AG10803 (cell line): Measurements from ENCODE around the gene PDE1C.

Source experiments
- DNase-seq: peaks from one replicate; pipeline ENCODE4 v3.0.0; 2010; ENCODE audit warnings: low read depth
- H3K4me3 ChIP-seq: 2 replicates; pipeline ENCODE4 v1.5.1; 2011; ENCODE audit warnings: mild to moderate bottlenecking, low read length, control low read depth
- TF ChIP-seq, protein P1 (sequence below): conservative IDR thresholded peaks from 2 replicates; pipeline ENCODE4 v1.5.1; 2011; ENCODE audit warnings: mild to moderate bottlenecking, low read length, control low read depth, inconsistent platforms

PDE1C gene

DNA sequence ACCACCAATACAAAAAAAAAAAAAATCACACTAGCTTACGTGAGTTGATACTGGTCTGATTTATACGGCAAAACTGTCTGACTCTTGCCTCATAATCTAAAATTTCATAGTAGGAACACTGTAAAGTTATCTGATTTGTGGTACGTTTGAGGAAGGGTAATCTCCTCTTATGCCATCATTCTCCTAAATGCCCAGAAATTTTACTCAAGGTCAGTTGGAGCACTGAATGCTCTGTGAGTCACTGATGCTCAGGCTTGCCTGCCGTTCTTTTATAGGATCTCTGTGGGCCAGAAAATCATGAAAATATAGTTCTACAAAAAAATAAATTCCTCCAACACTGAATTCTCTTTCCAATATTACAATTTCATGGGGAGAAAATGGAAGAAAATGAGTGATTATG lies 135.7 kb downstream of the PDE1C start:
- DNase-seq = no peak
- H3K4me3 ChIP-seq = no peak overlapping the region
- TF ChIP-seq, protein P1, sequence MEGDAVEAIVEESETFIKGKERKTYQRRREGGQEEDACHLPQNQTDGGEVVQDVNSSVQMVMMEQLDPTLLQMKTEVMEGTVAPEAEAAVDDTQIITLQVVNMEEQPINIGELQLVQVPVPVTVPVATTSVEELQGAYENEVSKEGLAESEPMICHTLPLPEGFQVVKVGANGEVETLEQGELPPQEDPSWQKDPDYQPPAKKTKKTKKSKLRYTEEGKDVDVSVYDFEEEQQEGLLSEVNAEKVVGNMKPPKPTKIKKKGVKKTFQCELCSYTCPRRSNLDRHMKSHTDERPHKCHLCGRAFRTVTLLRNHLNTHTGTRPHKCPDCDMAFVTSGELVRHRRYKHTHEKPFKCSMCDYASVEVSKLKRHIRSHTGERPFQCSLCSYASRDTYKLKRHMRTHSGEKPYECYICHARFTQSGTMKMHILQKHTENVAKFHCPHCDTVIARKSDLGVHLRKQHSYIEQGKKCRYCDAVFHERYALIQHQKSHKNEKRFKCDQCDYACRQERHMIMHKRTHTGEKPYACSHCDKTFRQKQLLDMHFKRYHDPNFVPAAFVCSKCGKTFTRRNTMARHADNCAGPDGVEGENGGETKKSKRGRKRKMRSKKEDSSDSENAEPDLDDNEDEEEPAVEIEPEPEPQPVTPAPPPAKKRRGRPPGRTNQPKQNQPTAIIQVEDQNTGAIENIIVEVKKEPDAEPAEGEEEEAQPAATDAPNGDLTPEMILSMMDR = no peak

DNA sequence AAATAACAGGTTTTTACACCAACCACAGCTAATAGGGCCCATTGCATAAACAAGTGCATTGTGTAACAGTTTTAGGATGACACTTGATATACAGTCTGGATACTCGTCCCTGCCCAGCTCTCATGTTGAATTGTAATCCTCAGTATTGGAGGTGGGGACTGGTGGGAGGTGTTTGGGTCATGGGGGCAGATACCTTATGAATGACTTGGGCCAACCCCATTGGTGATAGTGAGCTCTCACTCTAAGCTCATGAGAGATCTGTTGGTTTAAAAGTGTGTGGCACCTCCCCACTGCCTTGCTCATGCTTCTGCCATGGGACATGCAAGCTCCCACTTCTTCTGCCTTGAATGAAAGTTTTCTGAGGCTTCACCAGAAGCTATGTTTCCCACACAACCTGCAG lies 136.7 kb downstream of the PDE1C start:
- TF ChIP-seq, protein P1 = no peak
- DNase-seq = peak; percentile 25
- H3K4me3 ChIP-seq = no peak overlapping the region

DNA sequence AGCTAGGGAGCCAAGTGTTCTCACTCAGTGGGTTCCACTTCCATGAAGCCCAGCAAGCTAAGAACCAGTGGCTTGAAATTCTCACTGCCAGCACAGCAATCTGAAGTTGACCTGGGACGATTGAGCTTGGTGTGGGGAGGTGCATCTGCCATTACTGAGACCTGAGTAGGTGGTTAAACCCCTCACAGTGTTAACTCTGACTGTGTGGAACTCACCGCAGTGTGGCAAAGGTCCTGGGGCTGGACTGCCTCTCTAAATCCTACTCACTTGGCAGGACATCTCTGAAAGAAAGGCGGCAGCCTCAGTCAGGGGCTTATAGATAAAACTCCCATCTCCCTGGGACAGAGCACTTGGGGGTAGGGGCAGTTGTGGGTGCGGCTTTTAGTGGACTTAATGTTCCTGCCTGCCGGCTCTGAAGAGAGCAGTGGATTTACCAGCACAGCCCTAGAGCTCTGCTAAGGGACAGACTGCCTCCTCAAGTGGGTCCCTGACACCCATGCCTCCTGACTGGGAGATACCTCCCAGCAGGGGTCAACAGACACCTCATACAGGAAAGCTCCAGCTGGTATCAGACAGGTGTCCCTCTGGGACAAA lies 143.1 kb downstream of the PDE1C start:
- TF ChIP-seq, protein P1 = no peak
- DNase-seq = no peak

DNA sequence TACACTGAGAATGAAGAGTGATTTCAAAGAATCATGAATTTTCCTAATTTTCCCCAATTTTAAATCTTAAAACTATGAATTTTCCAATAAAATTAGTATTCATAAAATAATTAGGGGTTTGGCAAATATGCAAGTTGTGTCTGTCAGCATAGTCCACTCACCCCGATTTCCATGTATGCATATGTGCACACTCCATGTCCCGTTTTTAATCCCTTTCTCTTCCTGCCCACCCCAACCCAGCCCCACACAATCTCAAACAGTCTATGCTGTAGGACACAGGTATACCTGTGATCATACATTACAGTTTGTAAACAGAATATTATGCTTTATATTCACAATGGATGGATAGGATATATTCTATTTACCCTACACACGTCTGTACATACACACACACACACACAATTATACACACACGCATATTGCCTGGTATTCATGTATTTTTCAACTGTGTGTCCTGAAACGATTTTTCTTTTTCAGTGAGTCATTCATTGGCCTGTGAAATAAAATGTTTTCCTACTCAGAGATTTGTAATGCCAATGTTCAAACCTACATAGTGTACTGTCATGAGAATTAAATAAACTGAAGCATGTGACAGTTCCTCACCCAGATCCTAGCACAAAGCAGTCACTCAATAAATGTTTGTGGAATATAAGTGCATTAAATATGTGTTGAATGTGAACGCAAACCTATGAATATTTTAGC lies 144.3 kb downstream of the PDE1C start:
- DNase-seq = no peak
- TF ChIP-seq, protein P1 = no peak
- H3K4me3 ChIP-seq = no peak overlapping the region

More for the DNA sequence above, 143.1 kb downstream of the PDE1C start:
- no peak overlapping the region for H3K4me3 ChIP-seq

DNA sequence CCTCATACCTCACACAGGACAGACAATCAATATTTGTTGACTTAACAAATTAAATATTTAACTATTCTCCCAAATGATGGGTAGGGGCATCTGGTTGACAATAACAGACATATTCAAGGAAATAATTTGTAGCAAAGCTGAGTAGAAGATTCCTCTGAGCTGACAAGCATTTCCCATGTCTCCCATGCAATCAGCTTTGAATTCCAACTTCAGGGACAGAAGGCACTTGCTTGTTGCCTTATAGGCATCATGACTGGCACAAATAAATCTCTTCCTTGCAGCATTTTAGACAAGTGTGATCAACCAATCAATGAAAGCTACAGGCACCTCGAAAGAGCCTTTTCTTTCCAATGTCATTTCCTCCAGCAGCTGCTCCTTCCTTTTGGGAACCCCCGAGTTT lies 146.0 kb downstream of the PDE1C start:
- TF ChIP-seq, protein P1 = no peak
- H3K4me3 ChIP-seq = no peak overlapping the region

DNA sequence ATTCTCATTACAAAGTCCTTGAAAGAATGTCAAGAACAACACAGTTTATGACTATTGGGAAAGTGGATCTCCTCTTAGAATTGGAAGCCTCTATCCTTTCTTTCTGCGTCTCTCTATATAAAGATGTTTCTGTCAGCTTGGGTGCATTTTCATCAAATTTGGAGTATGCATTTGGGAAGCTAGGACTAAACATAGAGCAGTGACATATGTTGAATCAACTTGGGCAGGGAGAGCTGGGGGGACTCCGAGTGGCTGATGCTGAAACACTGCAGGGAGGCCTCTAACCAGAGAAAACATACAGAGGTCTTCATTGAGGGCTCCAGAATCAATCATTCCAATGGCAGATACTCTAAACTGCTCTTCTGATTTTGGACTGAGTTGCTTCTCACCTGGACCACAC lies 147.4 kb downstream of the PDE1C start:
- no peak overlapping the region for H3K4me3 ChIP-seq
- TF ChIP-seq, protein P1 = no peak
- DNase-seq = no peak

More for the DNA sequence above, 146.0 kb downstream of the PDE1C start:
- no peak for DNase-seq

DNA sequence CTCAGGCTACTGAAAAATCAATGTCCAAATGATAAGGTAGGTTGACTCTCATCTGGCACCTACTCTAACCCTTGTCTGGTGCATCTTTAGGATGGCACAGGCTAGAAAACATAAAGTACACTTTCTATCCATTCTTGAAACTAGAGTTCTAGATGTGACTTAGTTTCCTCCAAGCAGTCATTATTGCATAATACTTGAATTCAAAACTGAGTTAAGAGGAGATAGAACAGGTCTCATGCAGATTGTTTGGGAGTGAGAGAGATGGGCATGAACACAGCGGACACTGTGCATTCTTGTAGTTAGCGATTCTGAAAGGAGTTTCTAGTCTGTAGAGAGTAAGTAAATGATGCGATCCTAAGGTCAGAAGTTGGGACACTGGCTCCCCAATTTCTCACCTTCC lies 149.2 kb downstream of the PDE1C start:
- no peak overlapping the region for H3K4me3 ChIP-seq
- TF ChIP-seq, protein P1 = no peak
- no peak for DNase-seq
